Activated naive CD4-positive, alpha-beta T cell treated with anti-CD3 and anti-CD28 coated beads, Interleukin-2, amount 50 U/mL, for 24 hours (primary cell): ENCODE results near the gene AKNA.
A peak's percentile ranks its signal among the peaks of the same experiment; 100 is the strongest.

Source experiments
- H3K27ac Mint-ChIP-seq: one replicate; pipeline ENCODE4 v1.8.0; 2021; ENCODE audit warnings: mild to moderate bottlenecking, mixed read lengths
- H3K27me3 Mint-ChIP-seq: one replicate; pipeline ENCODE4 v1.8.0; 2021; ENCODE audit warnings: mixed read lengths
- H3K36me3 Mint-ChIP-seq: one replicate; pipeline ENCODE4 v1.8.0; 2021; ENCODE audit warnings: mixed read lengths
- H3K4me1 Mint-ChIP-seq: one replicate; pipeline ENCODE4 v1.8.0; 2021; ENCODE audit warnings: mixed read lengths
- H3K4me3 Mint-ChIP-seq: one replicate; pipeline ENCODE4 v1.8.0; 2021; ENCODE audit warnings: mild to moderate bottlenecking, mixed read lengths
- H3K9me3 Mint-ChIP-seq: one replicate; pipeline ENCODE4 v1.8.0; 2021; ENCODE audit warnings: mixed read lengths

AKNA gene

DNA sequence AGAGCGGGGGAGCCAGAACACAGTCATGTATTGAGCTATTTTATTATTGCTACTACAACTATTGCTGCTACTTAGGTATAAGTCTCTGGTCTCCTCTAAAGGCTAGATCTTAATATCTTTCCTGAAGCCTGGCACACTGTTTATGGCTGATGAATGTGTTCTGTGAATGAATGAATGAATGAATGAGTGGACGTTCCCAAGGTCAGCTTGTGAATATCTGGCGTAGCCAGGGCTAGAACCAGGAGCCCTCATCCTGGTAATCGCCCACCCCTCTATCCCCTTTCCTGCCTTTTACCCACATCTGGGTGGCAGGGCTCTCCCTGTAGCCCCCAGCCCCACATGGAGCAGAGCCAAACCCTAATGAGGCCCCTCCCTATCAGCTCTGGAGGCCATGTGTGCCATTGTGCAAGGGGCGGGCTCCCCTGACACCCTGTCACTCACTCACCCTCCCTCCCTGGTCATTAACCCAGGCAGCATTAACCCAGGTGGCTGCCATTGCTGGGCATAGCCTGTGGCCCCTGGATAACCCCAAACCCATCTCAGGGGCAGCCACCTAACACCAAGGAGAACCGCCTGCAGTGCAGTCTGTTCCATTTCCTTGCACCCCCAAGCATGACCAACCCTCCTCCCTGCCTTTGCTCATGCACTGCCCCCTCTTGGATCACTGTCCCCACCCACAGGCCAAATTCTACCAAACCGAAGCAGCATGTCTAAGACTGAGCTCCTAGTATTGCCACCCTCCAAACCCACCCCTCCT, 2.0 kb upstream of the AKNA start:
- H3K36me3 Mint-ChIP-seq: peaks cover 6% of the 10 kb centered on the region
- peak overlapping the region; percentile 99 for H3K27ac Mint-ChIP-seq
- no peaks in the 10 kb centered on the region for H3K9me3 Mint-ChIP-seq
- peaks cover 82% of the 10 kb centered on the region for H3K4me1 Mint-ChIP-seq
- H3K27me3 Mint-ChIP-seq: no peaks in the 10 kb centered on the region
- peak overlapping the region; percentile 95 for H3K4me3 Mint-ChIP-seq

DNA sequence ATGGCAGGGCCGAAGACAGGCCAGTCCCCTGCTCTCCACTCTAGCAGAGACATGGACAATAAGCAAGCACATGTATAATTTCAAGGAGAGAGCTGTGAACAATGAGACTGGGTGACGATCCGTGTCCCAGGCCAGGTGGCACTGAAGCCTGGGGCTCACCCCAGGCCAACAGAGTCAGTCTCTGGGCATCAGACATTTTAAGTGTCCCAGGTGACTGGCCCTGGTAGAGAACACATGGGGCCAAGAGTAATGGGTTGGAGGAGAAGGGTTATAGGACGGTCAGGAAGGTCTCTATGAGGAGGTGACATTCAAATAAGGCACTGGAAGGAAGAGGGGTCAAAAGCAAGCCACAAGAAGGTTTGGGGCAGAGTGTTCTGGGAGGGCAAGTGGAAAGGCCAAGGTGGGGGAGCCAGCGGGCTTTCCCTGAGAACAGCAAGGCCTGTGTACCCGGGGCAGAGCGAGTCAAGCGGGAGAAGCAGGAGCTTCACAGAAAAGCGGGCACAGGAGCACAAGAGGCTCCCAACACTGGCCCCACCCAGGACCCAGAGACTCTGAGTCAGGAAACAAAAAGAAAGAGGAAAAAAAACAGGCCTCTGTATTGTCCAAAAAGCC, 1.1 kb upstream of the AKNA start:
- Mint-ChIP-seq H3K4me3 (peak overlapping the region; percentile 95), H3K9me3 (no peaks in the 10 kb centered on the region)

DNA sequence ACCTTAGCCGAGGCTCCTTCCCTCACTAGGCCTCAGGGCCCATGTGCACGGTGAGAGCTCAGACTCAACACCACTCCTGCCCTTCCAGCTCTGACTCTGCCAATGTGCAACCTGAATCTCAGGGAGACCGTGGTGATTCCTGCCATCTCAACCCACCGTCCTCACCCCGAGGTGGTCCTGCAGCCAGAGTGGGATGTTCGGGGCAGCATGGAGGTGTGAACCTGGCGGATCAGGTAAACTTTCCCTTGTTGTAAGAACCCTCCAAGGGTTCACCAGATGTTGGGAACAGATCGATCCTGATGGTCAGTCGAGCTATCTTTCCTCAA, 538 bp upstream of the AKNA start:
- H3K27me3 Mint-ChIP-seq: no peaks in the 10 kb centered on the region
- H3K9me3 Mint-ChIP-seq: no peaks in the 10 kb centered on the region
- peak overlapping the region; percentile 95 for H3K4me3 Mint-ChIP-seq
- H3K36me3 Mint-ChIP-seq: peaks cover 8% of the 10 kb centered on the region
- H3K4me1 Mint-ChIP-seq: peaks cover 81% of the 10 kb centered on the region
- H3K27ac Mint-ChIP-seq: peak overlapping the region; percentile 99

More for the DNA sequence above, 1.1 kb upstream of the AKNA start:
- peak overlapping the region; percentile 99 for H3K27ac Mint-ChIP-seq
- H3K27me3 Mint-ChIP-seq: no peaks in the 10 kb centered on the region
- peaks cover 6% of the 10 kb centered on the region for H3K36me3 Mint-ChIP-seq
- peaks cover 81% of the 10 kb centered on the region for H3K4me1 Mint-ChIP-seq

DNA sequence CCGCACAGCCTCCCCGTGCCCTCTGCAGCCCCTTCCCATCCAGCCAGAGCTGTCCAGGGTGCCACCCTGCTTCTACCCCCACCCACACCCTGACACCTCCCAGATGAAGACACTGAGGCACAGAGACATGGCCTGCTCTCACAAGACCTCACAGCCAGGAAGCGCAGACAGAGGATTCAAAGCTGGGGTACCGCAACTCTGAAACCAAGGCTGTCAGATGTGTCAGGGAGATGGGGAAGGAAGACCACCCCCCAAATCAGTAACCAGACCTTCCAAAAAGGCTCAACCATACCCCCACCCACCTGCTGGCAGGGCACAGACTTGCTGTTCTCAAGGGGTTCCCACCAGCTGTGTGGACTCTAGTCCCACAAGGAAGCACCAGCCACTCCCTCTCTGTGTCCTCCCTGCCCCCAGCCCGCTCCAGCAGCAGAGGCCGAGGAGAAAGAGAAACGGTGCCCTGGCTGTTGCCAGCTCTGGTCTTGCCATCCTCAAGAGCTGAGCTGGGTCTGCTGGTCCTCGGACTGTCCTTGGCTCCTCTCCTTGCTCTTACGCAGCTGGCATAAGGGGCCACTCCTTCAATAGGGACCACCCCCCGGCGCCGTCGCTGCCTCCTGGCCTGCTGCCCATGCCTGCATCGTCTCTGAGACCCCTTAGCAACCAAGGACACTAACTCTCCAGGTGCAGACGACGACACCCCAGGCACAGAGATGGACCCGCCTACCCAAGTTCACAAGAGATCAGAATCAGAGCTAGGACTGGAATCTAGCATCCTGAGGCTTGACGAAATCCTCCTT, 699 bp downstream of the AKNA start:
- Mint-ChIP-seq H3K4me1 (peaks cover 80% of the 10 kb centered on the region), H3K36me3 (peaks cover 8% of the 10 kb centered on the region), H3K9me3 (no peaks in the 10 kb centered on the region), H3K27ac (peak overlapping the region; percentile 99), H3K27me3 (no peaks in the 10 kb centered on the region), H3K4me3 (peak overlapping the region; percentile 95)

DNA sequence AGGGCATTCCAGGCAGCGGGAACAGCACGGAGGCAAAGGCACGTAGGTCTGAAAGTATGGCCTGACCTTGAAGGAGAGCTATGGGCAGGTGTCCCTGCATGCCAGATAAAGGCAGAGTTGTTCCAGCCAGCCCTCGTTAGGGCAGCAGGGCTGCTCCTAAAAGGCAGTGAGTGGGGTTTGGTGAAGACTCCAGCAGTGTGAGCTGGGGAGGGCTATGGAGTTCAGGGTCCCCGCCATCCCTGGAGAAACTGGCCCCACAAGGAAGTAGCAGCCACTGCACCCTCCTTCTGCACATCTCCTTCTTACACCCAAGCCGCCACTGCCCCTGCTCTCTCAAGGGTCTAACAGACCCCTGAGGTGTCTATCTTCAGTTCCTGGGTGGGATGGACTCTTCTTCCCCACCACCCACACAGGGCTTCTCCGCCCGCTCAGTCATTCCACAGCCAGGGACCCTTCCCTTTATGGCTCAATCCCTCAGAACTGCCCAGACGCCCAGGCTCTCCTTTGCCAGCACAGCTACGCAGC, 1.4 kb downstream of the AKNA start:
- Mint-ChIP-seq H3K9me3 (no peaks in the 10 kb centered on the region), H3K27me3 (no peaks in the 10 kb centered on the region), H3K4me1 (peaks cover 81% of the 10 kb centered on the region), H3K36me3 (peaks cover 8% of the 10 kb centered on the region), H3K27ac (peak overlapping the region; percentile 99), H3K4me3 (peak overlapping the region; percentile 95)

DNA sequence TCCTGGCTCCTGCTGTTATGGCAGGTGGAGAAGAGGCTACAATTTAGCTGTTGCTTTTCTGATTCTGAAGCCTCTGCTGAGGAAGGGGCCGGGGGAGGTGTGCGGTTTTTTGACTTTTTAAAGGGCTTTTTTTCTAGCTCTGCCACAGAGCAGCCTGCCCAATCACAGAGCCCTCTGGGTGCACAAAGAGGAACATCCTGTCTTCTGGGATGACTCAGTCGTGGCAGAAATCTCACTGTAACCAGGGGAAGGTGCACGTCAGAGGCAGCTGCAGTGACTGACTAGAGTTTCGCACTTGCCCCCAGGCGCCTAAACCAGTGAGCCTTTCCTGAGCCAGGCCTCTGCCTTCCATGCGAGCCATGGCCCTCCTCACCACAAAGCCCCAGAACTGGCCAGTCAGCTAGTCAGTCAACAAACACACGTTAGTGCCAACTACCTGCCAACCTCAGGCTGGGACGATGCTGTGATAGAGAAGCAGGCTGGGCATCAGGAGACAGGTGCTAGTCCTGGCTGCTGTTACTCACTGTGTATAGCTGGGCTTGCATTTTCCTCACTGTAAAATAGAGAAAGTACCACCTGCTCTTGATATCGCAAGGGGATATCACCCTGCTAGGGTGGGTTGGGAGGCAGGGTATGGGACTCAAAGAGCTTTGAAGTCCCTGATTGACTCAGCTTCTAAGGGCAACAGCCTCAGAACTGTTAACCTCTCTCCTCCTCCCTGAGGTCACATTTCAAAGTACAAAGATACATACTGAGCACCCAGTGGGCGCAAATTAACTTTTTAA, 2.2 kb downstream of the AKNA start:
- Mint-ChIP-seq H3K27me3 (no peaks in the 10 kb centered on the region), H3K4me3 (peak overlapping the region; percentile 95), H3K9me3 (no peaks in the 10 kb centered on the region), H3K27ac (peak overlapping the region; percentile 99), H3K36me3 (peaks cover 4% of the 10 kb centered on the region), H3K4me1 (peaks cover 75% of the 10 kb centered on the region)

DNA sequence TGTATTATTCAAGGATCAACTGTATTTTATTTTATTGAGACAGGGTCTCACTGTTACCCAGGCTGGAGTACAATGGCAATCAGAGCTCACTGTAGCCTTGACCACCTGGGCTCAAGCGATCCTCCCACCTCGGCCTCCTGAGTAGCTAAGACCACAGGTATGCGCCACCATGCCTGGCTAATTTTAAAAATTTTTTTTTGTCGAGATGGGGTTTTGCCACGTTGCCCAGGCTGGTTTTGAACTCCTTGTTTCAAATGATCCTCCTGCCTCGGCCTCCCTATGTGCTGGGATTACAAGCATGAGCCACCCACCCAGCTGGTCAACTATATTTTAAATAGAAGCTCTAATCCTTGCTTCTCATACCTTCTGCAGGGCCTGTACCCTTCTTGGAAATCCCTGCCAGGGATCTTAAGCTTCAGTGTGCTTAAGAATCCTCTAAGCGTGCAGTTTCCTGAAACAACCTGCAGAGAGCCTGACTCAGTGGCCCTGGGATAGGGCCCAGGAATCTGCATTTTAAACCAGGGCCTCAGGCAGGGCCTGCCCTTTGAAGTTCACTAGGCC, 2.9 kb downstream of the AKNA start:
- Mint-ChIP-seq H3K27ac (peak overlapping the region; percentile 99), H3K9me3 (no peaks in the 10 kb centered on the region), H3K36me3 (peaks cover 8% of the 10 kb centered on the region), H3K27me3 (no peaks in the 10 kb centered on the region), H3K4me1 (peaks cover 74% of the 10 kb centered on the region), H3K4me3 (peak overlapping the region; percentile 95)

DNA sequence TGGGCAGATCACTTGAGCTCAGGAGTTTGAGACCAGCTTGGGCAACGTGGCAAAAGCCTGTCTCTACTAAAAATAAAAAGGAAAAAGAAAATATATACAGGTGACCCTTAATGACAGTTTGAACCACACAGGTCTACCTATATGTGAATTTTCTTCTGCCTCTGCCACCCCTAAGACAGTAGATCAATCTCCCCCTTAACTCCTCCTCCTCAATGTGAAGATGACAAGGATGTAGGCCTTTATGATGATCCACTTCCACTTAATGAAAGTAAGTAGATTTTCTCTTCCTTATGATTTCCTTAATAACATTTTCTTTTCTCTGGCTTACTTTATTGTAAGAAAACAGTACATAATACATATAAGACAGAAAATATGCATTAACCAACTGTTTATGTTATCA, 3.4 kb downstream of the AKNA start:
- Mint-ChIP-seq H3K4me3 (peak overlapping the region; percentile 95), H3K27ac (peak overlapping the region; percentile 99), H3K9me3 (no peaks in the 10 kb centered on the region), H3K36me3 (peaks cover 9% of the 10 kb centered on the region), H3K4me1 (peaks cover 74% of the 10 kb centered on the region), H3K27me3 (no peaks in the 10 kb centered on the region)

DNA sequence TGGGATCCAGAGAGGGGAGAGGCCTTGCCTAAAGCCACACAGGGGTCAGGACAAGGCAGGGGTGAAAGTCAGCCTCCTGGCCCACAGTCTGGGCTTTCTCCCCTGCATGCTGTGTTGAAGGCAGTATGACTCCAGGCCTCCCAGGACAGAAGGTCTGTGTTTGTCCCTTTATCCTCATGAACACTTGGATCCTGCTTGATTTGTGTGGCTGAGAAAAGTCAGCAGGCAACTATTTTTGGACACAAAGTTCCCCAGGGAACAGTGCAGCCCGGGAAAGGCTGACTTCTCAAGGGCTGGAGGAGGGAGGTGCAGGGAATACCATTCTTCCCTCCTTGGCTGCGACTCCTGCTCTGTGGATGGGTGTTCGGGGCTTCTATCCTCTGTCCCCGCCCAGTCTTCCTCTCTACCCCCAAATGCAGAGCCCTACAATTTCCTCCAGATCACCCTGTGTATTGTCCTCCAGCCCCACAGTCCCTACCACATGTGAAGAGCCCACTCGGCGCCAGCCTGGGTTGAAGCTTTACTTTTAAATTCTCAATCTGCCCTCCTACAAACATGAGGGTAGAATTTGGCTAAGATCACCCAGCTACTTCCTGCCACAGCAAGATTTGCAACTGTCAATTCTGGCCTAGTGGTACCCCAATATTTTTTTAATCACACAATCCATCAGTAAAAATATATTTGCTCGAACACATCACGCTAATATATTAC, 4.1 kb downstream of the AKNA start:
- Mint-ChIP-seq H3K4me3 (peak overlapping the region; percentile 95), H3K36me3 (peaks cover 9% of the 10 kb centered on the region), H3K4me1 (peaks cover 74% of the 10 kb centered on the region), H3K9me3 (no peaks in the 10 kb centered on the region), H3K27me3 (no peaks in the 10 kb centered on the region), H3K27ac (peak overlapping the region; percentile 99)

DNA sequence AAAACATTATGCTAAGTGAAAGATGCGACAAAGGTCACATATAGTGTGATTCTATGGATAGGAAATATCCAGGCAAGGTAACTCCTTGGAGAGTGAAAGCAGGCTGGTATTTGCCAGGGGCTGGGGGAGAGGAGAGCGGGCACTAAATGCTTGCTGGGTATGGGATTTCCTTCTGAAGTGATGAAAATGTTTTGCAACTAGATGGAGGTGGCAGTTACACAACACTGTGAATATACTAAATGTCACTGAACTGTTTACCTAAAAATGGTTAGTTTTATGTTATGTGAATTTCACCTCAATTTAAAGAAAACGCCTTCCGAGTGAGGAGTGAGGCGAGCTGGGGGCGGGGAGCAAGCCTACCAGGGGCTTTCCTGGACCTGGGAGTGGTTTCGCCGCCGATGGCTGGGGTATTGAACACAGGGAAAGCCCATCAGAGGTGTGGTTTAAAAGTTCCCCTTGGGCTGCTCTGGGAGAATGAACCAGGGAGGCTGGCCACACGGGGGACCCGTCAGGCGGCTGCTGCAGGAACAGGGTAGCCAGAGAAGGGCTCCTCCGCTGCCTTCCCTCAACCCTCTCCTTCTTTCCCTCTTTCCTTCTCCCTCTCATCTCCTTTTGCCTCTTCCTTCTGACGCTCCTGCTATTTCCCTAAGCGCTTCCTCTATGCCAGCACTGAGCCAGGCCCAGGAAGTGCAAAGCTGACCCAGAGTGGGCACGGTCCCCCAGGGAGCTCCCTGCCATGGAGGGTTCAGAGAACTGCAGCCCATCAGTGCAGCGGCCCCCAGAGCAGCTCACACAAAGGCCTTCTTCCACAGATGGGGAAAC, 4.9 kb downstream of the AKNA start:
- Mint-ChIP-seq H3K4me3 (peak overlapping the region; percentile 95), H3K27me3 (no peaks in the 10 kb centered on the region), H3K4me1 (peaks cover 74% of the 10 kb centered on the region), H3K27ac (peak overlapping the region; percentile 99), H3K36me3 (peaks cover 9% of the 10 kb centered on the region), H3K9me3 (no peaks in the 10 kb centered on the region)

DNA sequence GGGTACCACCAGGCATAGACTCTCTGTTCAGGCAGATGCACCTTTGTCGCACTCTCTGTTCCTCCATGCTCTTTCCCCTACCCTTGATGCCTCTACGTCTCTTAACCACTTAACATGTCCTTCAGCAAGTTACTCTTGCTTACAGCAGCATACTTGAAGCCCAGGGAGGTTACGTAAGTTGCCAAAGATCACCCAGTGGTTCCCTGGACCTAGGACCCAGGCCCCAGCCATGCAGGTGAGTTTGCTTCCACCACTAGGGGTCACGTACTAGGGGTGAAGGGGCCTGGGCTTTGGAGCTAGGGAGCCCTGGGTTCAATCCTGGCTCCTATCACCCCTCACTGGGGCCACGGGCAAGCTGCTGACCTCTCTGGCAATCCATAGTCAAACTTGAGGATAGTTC, 8.9 kb downstream of the AKNA start:
- peak overlapping the region; percentile 93 for H3K27ac Mint-ChIP-seq

DNA sequence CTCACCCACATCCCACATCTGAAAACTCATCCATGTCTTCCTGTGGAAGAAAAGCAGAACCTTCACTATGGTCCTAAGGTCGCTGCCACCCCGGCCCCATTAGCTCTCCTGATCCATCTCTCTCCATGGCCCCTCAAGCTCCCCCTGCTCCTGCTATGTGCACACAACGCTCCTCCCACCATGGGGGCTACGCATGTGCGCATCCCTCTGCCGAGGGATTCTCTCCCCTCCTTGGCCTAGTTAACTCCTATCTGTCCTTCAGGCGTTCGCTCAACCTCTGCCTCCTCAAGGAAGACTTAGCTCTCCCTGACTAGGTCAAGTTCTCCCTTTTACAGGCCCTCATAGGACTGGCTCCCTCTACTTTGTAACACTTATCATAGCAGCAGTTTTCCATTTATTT, 9.8 kb downstream of the AKNA start:
- Mint-ChIP-seq H3K4me1 (peaks cover 86% of the 10 kb centered on the region), H3K27ac (peak overlapping the region; percentile 93), H3K36me3 (peaks cover 20% of the 10 kb centered on the region), H3K4me3 (peak overlapping the region; percentile 19), H3K27me3 (no peaks in the 10 kb centered on the region), H3K9me3 (no peaks in the 10 kb centered on the region)

More for the DNA sequence above, 8.9 kb downstream of the AKNA start:
- H3K36me3 Mint-ChIP-seq: peaks cover 21% of the 10 kb centered on the region
- peaks cover 86% of the 10 kb centered on the region for H3K4me1 Mint-ChIP-seq
- no peaks in the 10 kb centered on the region for H3K9me3 Mint-ChIP-seq
- no peaks in the 10 kb centered on the region for H3K27me3 Mint-ChIP-seq
- H3K4me3 Mint-ChIP-seq: peak overlapping the region; percentile 19

DNA sequence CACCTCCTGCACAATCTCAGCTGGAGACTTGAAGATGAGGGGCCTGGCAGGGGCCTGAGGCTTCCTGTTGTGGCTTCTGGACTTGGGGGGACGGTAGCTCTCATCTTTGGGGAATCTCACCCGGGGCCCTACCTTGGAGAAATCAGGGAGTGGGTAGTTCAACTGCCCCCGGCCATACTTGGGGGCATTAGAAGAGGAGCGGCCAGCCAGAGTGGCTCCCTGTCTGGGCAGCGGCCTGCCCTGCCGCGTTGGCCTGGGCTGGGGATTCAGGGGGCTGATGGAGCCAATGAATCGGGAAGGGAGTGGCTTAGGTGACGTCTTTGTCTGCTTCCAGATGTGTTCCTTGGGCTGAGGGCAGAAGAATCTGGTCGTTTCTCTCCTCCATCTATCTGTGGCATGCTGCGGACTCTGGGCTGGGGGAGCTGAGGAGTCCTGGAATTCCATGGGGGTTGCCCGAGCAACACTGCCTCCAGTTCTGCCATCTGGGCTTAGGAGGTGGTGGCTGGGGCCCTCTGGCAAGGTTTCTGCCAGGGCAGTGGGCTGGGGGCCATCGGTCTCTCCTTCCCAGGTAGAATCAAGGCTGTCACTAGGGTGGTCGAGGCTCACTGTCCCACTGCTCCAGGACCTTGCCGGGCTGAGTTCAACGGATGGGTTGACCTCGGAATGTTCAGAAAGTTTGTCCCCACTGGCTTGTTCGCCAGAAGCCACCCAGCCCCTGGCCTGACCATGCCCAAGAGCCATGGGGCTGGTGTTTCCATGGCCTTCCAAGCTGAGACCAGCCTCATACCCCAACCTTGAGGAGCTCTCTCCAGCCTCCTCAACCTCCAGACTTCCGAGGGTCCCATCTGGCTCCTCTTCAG, 11.0 kb downstream of the AKNA start:
- no peaks in the 10 kb centered on the region for H3K9me3 Mint-ChIP-seq
- H3K4me3 Mint-ChIP-seq: no peak overlapping the region
- H3K36me3 Mint-ChIP-seq: peaks cover 22% of the 10 kb centered on the region
- H3K4me1 Mint-ChIP-seq: peaks cover 88% of the 10 kb centered on the region
- H3K27ac Mint-ChIP-seq: peak overlapping the region; percentile 79
- no peaks in the 10 kb centered on the region for H3K27me3 Mint-ChIP-seq
